HepG2 (cell line): ENCODE results near the gene TMEM14C. TPM values are rescaled to one million over a fixed set of nuclear protein-coding genes. Genes with fewer than 3 reads are reported as not detected.

Source experiments
- ATAC-seq: fragments of 200-7000 bp; cut with Tn5 transposase; 3 replicates; pipeline ENCODE4 v1.9.1; 2020; ENCODE audit warnings: mild to moderate bottlenecking, moderate library complexity
- BruUV-seq: library from RNA; stranded (reverse); fragments of 400-500 nt; replicated peaks from 2 replicates; lab custom pipeline; 2021; lab: Mats Ljungman, UMichigan
- CTCF ChIA-PET: fragments of 300-600 bp; formaldehyde crosslinking; extraction: SDS; loops from one replicate; lab custom pipeline; 2021; ENCODE audit warnings: low total read pairs, inconsistent platforms, low intra/inter-chr PET ratio; lab: Yijun Ruan, JAX
- POLR2A ChIA-PET: fragments of 350-600 bp; sonication (Branson Sonifier 250); formaldehyde crosslinking; loops from one replicate; lab custom pipeline; 2020; ENCODE audit warnings: antibody characterized with exemption, inconsistent platforms; lab: Yijun Ruan, JAX
- DNase-seq: peaks from one replicate; pipeline ENCODE4 v3.0.0-alpha.2; 2015; ENCODE audit warnings: low spot score
- FAIRE-seq: peaks from 3 replicates; lab custom pipeline; 2011; peaks lifted over from hg19 to GRCh38; lab: Jason Lieb, UNC
- H2AFZ ChIP-seq: one replicate; pipeline ENCODE4 v1.6.1; 2011; ENCODE audit warnings: low read length, inconsistent platforms
- H3K27ac ChIP-seq: fragments of 300-600 bp; 3 replicates; pipeline ENCODE4 v1.8.0; 2011; ENCODE audit warnings: mixed run types, mild to moderate bottlenecking, mixed read lengths, low read length, inconsistent platforms; ENCODE audit not compliant: insufficient read depth; ENCODE audit errors: extremely low read length
- H3K27me3 ChIP-seq, 2 experiments: fragments of 200-600 bp in 1 of 2; 2 replicates in 1 of 2; 3 replicates in 1 of 2; pipeline versions ENCODE4 v1.6.0 to v1.8.0; 2011; ENCODE audit warnings: low read length in 2 of 2, mild to moderate bottlenecking in 2 of 2, moderate library complexity in 2 of 2, inconsistent platforms in 1 of 2; ENCODE audit not compliant: insufficient read depth in 2 of 2, control insufficient read depth in 1 of 2
- H3K36me3 ChIP-seq, 2 experiments: fragments of 200-600 bp in 1 of 2; replicated peaks in 1 of 2; 2 replicates in 1 of 2; 3 replicates in 1 of 2; pipeline versions ENCODE4 v1.5.1 to v1.8.0; 2011; ENCODE audit warnings: low read length in 2 of 2, inconsistent platforms in 1 of 2; ENCODE audit not compliant: insufficient read depth in 2 of 2, control insufficient read depth in 1 of 2
- H3K4me1 ChIP-seq: 2 replicates; pipeline ENCODE4 v1.5.1; 2012; ENCODE audit warnings: low read length, inconsistent platforms; ENCODE audit not compliant: insufficient read depth
- H3K4me2 ChIP-seq: 2 replicates; pipeline ENCODE4 v1.6.0; 2011; ENCODE audit warnings: low read depth, low read length, inconsistent platforms
- H3K4me3 ChIP-seq, 3 experiments: fragments of 200-600 bp in 1 of 3; sonication (generic), shearing (Covaris generic) in 1 of 3; replicated peaks in 1 of 3; 2 replicates each; pipeline ENCODE4 v1.5.1; 2011 to 2016; ENCODE audit warnings: low read length in 3 of 3, inconsistent platforms in 2 of 3, low read depth in 2 of 3, mild to moderate bottlenecking in 2 of 3, control low read depth in 1 of 3, mixed read lengths in 1 of 3; ENCODE audit not compliant: insufficient read depth in 1 of 3
- H3K79me2 ChIP-seq: one replicate; pipeline ENCODE4 v1.6.1; 2011; ENCODE audit warnings: low read length, inconsistent platforms; ENCODE audit not compliant: insufficient read depth
- H3K9ac ChIP-seq: 2 replicates; pipeline ENCODE4 v1.6.0; 2011; ENCODE audit warnings: mild to moderate bottlenecking, low read depth, low read length, inconsistent platforms; ENCODE audit not compliant: insufficient read depth
- H3K9me3 ChIP-seq: 2 replicates; pipeline ENCODE4 v1.5.1; 2012; ENCODE audit warnings: mild to moderate bottlenecking, low read length
- H4K20me1 ChIP-seq: 2 replicates; pipeline ENCODE4 v1.6.0; 2011; ENCODE audit warnings: inconsistent platforms, mild to moderate bottlenecking, low read length, moderate library complexity; ENCODE audit not compliant: insufficient read depth
- ASH2L ChIP-seq: fragments of 300-600, 200-600 bp; sonication (generic); IDR thresholded peaks from 2 replicates; pipeline ENCODE4 v1.7.0; 2017; ENCODE audit warnings: low read depth, mild to moderate bottlenecking, moderate library complexity, mixed read lengths, low read length; ENCODE audit not compliant: insufficient read length
- CBFB ChIP-seq: sonication (generic); formaldehyde crosslinking; IDR thresholded peaks from 2 replicates; pipeline ENCODE4 v1.4.0; 2020; ENCODE audit warnings: missing genetic modification reagents
- GRHL1 ChIP-seq: sonication (generic); formaldehyde crosslinking; conservative IDR thresholded peaks from 2 replicates; pipeline ENCODE4 v1.8.0; 2022; ENCODE audit warnings: missing genetic modification reagents
- HNRNPL ChIP-seq: fragments of 200-400 bp; formaldehyde crosslinking; IDR thresholded peaks from 2 replicates; pipeline ENCODE4 v1.6.1; 2017; ENCODE audit warnings: mild to moderate bottlenecking, low read depth, low read length
- HOMEZ ChIP-seq: IDR thresholded peaks from 2 replicates; pipeline ENCODE4 v1.6.1; 2016; ENCODE audit warnings: low read depth
- IRX3 ChIP-seq: sonication (generic); formaldehyde crosslinking; IDR thresholded peaks from 2 replicates; pipeline ENCODE4 v1.8.1; 2023; ENCODE audit warnings: mild to moderate bottlenecking, low read depth, missing genetic modification reagents, borderline replicate concordance
- KDM5B ChIP-seq: sonication (generic); formaldehyde crosslinking; IDR thresholded peaks from 2 replicates; pipeline ENCODE4 v1.4.0; 2020; ENCODE audit warnings: missing genetic modification reagents, mild to moderate bottlenecking, borderline replicate concordance
- MXI1 ChIP-seq: IDR thresholded peaks from 3 replicates; pipeline ENCODE4 v1.6.1; 2012; ENCODE audit warnings: low read depth, low read length, inconsistent platforms, borderline replicate concordance
- NCOA1 ChIP-seq: sonication (generic); formaldehyde crosslinking; IDR thresholded peaks from 2 replicates; pipeline ENCODE4 v1.9.0; 2021; ENCODE audit warnings: missing genetic modification reagents
- PAX8 ChIP-seq: sonication (generic); formaldehyde crosslinking; IDR thresholded peaks from 2 replicates; pipeline ENCODE4 v1.8.0; 2022; ENCODE audit warnings: mild to moderate bottlenecking, missing genetic modification reagents, borderline replicate concordance
- POLR2A ChIP-seq, 2 experiments: IDR thresholded peaks; 2 replicates each; pipeline ENCODE4 v1.6.1; 2011; ENCODE audit warnings: low read depth in 2 of 2, low read length in 2 of 2, mild to moderate bottlenecking in 1 of 2, moderate library complexity in 1 of 2; ENCODE audit not compliant: insufficient read depth in 1 of 2
- RBFOX2 ChIP-seq: fragments of 200-400 bp; formaldehyde crosslinking; IDR thresholded peaks from 2 replicates; pipeline ENCODE4 v1.6.1; 2017; ENCODE audit warnings: low read depth, mild to moderate bottlenecking, low read length
- SOX13 ChIP-seq, 3 experiments: fragments of 450-650 bp in 1 of 3; sonication (generic) in 1 of 3; formaldehyde crosslinking in 1 of 3; IDR thresholded peaks in 2 of 3; conservative IDR thresholded peaks in 1 of 3; 2 replicates each; pipeline versions ENCODE4 v1.5.0 to v1.6.1; 2016 to 2020; ENCODE audit warnings: antibody characterized with exemption in 1 of 3, mild to moderate bottlenecking in 1 of 3, missing compliant biosample characterization in 1 of 3, missing genetic modification reagents in 1 of 3, moderate library complexity in 1 of 3
- TRAFD1 ChIP-seq: sonication (generic); formaldehyde crosslinking; IDR thresholded peaks from 2 replicates; pipeline ENCODE4 v1.5.1; 2020; ENCODE audit warnings: missing genetic modification reagents, mild to moderate bottlenecking, borderline replicate concordance
- XBP1 ChIP-seq: sonication (generic); formaldehyde crosslinking; IDR thresholded peaks from 2 replicates; pipeline ENCODE4 v1.5.0; 2020; ENCODE audit warnings: missing genetic modification reagents
- ZNF251 ChIP-seq: sonication (generic); formaldehyde crosslinking; IDR thresholded peaks from 2 replicates; pipeline ENCODE4 v1.9.0; 2021; ENCODE audit warnings: mild to moderate bottlenecking, missing genetic modification reagents
- ZNF660 ChIP-seq: sonication (generic); formaldehyde crosslinking; IDR thresholded peaks from 2 replicates; pipeline ENCODE4 v1.5.1; 2020; ENCODE audit warnings: mild to moderate bottlenecking, low read depth, missing genetic modification reagents, borderline replicate concordance
- WGBS: methylation state at CpG from one replicate; pipeline ENCODE4 v1.1.6; 2017; ENCODE audit warnings: low lambda C conversion rate; 5-methylcytosine and 5-hydroxymethylcytosine counted together
- in situ Hi-C: cut with HindIII; loops from 2 replicates; pipeline ENCODE4 v1.10.0; 2017; ENCODE audit warnings: low pct_unique_long_range_greater_than_20kb; ENCODE audit not compliant: extremely low pct_ligation_motif_present
- intact Hi-C: fragments of 100-400 bp; cut with micrococcal nuclease; formaldehyde crosslinking; loops from one replicate; pipeline ENCODE4 v1.10.0; 2022; ENCODE audit not compliant: unreplicated experiment
- polyA plus RNA-seq, 8 experiments: library from polyadenylated mRNA; depleted of rRNA in 3 of 8; stranded (reverse) in 7 of 8; unstranded in 1 of 8; fragments of >200 nt; fragmentation: Illumina TruSeq in 4 of 8; extraction: Trizol in 4 of 8; gene quantifications; 2 replicates each; pipeline versions ENCODE4 v1.2.1 to v1.2.3, GENCODE V29; 2011 to 2016; ENCODE audit warnings: low read depth in 4 of 8, missing spikeins in 1 of 8, mixed read lengths in 1 of 8; ENCODE audit not compliant: insufficient read depth in 1 of 8
- total RNA-seq, 5 experiments: library from RNA; depleted of rRNA; stranded (reverse); fragments of >200 nt; fragmentation: Illumina TruSeq; extraction: Trizol; gene quantifications; 2 replicates each; pipeline ENCODE4 v1.2.3, GENCODE V29; 2016; ENCODE audit warnings: low read depth in 1 of 5

TMEM14C gene
- total and polyA plus RNA-seq, 2 of the 13 experiments (the other 11 are each of a cell fraction or from before 2014, with no cell fraction given), result 184 TPM

DNA sequence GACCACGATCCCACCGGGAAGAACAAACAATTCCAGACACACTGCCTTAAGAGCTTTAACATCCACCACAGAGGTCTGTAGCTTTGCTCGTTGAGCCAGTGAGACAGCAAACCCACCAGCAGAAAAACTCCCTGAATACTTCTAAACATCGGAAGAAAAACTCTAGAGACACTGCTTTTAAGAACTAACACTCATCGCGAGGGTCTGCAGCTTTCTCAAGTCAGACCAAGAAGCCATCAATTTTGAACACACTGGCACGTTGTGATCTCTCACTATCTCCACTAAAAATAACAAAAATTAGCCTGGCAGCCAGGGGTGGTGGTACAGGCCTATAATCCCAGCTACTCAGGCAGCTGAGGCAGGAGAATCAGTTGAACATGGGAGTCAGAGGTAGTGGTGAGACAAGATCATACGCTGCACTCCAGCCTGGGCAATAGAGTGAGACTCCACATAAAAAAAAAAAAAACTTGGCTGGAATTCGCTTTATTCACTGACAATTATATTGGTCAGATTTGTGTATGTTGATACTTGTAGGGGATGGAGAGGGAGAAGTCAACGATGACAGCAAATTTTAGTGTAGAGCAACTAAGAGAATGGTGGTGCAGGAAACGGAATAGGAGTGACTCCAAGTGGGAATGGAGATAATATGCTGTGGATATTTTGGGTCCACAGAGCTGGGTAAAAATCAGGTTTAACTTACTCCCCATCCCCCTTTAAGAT lies 860 bp upstream of the TMEM14C start (continued):
- TF ChIP-seq RBFOX2 (peak; percentile 59), HNRNPL (no peak), MXI1 (no peak), ZNF660 (CRISPR knock-in tag) (no peak), TRAFD1 (CRISPR knock-in tag) (no peak), CBFB (CRISPR knock-in tag) (0 out of 2 replicates have a peak, but pooled peaks have one; percentile 9), HOMEZ (CRISPR knock-in tag) (no peak)
- TF ChIP-seq, all 625 proteins: peak for 55

- Histone ChIP-seq H3K9me3 (peaks cover 15% of the 10 kb centered on the region), H4K20me1 (no peaks in the 10 kb centered on the region), H3K4me3 (peak overlapping the region; percentile 46 to 78 (median 49); a peak in 5 of 6 replicates), H3K27me3 (no peaks in the 10 kb centered on the region), H3K36me3 (peaks cover 7 to 14% of the 10 kb centered on the region in 2 experiments), H2AFZ (peak overlapping the region; percentile 49), H3K4me2 (peak overlapping the region; percentile 84), H3K9ac (peak overlapping the region; percentile 90), H3K27ac (peak overlapping the region; percentile 95), H3K79me2 (peaks cover 25% of the 10 kb centered on the region), H3K4me1 (peaks cover 34% of the 10 kb centered on the region)
- ChIA-PET POLR2A (interaction anchor here (0.7 to 6.6 kb wide), 18 partner anchors 11 to 479 kb away, joined by 3 to 332 read pairs (median 12); partner anchors contain the start of genes C6orf52, GCNT2, PAK1IP1 and SMIM13), CTCF (no interaction called here)
- intact Hi-C loops, result loop anchor here (1.0 to 2.0 kb wide), 3 partner anchors 70 to 344 kb away; no protein-coding TSS in a partner anchor
- ATAC-seq (no peak), DNase-seq (no peak), FAIRE-seq (no peak)
- no TSS peak for BruUV-seq
- WGBS, result 2% methylated on average over 6 of the region's 6 CpGs
- in situ Hi-C loops, result no loop called here
- peak; percentile 29; the same call in 1 of the 2 replicates for TF ChIP-seq PAX8 (CRISPR knock-in tag)
- 0 out of 2 replicates have a peak, but pooled peaks have one; percentile 1 for TF ChIP-seq IRX3 (CRISPR knock-in tag)
- TF ChIP-seq GRHL1, result no peak
- TF ChIP-seq ZNF251, result 0 out of 2 replicates have a peak, but pooled peaks have one; percentile 75
- TF ChIP-seq SOX13 (IDR thresholded peaks at IDR 0.05), result no peak
- TF ChIP-seq SOX13 (CRISPR knock-in tag; conservative IDR thresholded peaks at IDR 0.05 in 1 of 2, IDR thresholded peaks at IDR 0.05 in 1 of 2), result 0 out of 4 replicates have a peak, but pooled peaks of 1 of the 2 experiments have one; percentile 11
- TF ChIP-seq XBP1 (CRISPR knock-in tag), result peak; percentile 75; the same call in 1 of the 2 replicates
- TF ChIP-seq ASH2L, result no peak
- 0 out of 2 replicates have a peak, but pooled peaks have one; percentile 34 for TF ChIP-seq NCOA1 (CRISPR knock-in tag)
- peak in 1 of 2 experiments; percentile 17; a peak in 1 of 4 replicates for TF ChIP-seq POLR2A (IDR thresholded peaks at IDR 0.05; ENCODE audit: insufficient read depth in 1 of 2, low read depth in 2 of 2, low read length in 2 of 2)
- peak; percentile 80; the same call in 1 of the 2 replicates for TF ChIP-seq KDM5B
These were observed 375 bp upstream of the TMEM14C start for GRCh38 chr6:10722570-10722819.
